GM12872 (cell line): Measurements from ENCODE around the gene GBA2.

Experiments used
- CTCF ChIP-seq: IDR thresholded peaks from 3 replicates; pipeline ENCODE4 v1.5.1; 2011; ENCODE audit warnings: low read depth, mild to moderate bottlenecking, low read length, moderate library complexity; ENCODE audit not compliant: insufficient read depth

Gene GBA2

GRCh38 chr9:35705836-35706430, 43.1 kb downstream of the GBA2 start:
- no peak for TF ChIP-seq CTCF

GRCh38 chr9:35705372-35705771, 43.7 kb downstream of the GBA2 start:
- no peak for TF ChIP-seq CTCF

- TF ChIP-seq CTCF: no peak
Observed at GRCh38 chr9:35703906-35704672, 44.9 kb downstream of the GBA2 start.

DNA sequence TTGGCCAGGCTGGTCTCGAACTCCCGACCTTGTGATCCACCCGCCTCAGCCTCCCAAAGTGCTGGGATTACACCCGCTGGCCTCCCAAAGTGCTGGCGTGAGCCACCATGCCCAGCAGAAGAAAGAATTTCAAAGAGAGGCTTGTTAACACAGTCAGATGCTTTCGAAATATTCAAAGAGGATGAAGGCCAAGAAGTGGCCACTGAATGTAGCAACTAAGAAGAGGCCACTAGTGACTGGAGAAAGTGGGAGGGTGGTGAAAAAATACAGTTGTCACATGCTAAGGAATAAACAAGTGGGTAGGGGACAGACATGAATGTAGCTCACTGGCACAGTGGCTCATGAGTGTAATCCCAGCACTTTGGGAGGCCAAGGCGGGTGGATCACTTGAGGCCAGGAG, 46.3 kb downstream of the GBA2 start:
- no peak for TF ChIP-seq CTCF

DNA sequence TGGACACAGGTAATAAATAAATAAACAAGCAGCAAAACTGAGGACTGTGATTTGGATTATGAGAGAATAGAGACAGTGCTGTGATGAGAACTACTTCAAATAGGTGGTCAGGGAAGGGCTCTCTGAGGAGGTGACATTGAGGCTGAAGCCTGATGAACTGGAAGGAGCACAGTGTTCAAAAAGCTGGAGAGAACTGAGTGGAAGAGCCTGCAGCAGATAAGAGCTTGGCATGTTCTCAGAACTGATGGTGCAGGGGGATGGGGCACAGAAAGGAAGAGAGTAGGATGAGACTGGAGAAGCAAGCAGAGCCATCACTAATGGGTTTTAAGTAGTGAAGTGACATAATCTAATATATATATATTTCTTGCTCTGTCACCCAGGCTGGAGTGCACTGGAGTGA, 48.1 kb downstream of the GBA2 start:
- no peak for TF ChIP-seq CTCF

- no peak for TF ChIP-seq CTCF
Observed at GRCh38 chr9:35700031-35700430, 49.0 kb downstream of the GBA2 start.

- no peak for TF ChIP-seq CTCF
Observed at GRCh38 chr9:35698231-35698630, 50.8 kb downstream of the GBA2 start.
